Measurements from ENCODE around the gene STUM. TPM values are rescaled to one million over a fixed set of nuclear protein-coding genes. Genes with fewer than 3 reads are reported as not detected.

The STUM gene
- total and polyA plus RNA-seq, 2 donors (not counting 1 experiment from before 2014, with no cell fraction given): 0.01 TPM; not detected in 1

DNA sequence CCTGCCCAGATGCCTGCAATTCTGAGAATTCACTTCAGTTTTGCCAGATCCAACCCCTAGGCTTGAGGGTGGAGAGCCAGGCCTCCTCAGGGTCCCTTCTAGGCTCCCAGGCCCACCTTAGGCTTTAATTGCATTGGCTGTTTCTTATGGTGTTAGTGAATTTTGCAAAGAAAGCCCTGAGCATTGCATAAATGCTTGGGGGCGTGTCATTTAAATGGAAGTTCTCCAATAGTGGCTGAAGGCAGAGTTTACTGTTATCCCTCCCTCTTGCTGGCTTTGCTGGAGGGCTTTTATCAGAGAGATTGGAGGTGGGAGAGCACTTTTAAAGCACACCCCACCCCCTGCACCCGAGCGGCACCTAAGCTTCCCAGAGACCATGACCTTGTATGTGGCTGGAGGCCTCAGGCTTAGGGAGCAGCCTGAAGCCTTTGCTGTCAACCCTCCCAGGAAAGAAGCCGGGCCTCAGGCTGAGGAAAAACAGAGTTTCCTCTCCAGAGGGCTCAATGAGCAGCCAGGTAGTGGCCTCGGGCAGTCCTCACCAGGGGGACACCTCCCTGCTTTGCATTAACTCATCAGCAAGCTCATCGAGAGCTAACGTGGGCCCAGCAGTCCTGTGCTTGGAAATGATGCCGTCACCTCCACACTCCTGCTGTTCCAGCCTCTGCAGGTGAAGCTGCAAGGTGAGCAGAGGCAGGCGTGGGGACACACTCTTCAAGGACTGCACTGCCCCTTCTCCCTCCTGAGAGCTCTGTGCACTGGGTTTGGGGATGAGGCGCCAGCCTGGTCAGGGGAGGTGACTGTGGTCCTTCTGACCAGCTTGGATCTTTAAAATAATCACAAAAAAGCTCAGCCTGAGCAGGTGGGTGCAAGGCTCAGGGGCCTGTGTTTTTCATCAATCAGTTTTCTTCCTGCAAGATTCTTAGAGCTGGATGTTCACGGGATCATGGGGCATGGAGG is 58.0 kb downstream of the STUM start:
- no peak for TF ChIP-seq EZH2 (IDR thresholded peaks at IDR 0.05; ENCODE audit: low read length, missing control alignments)
- TF ChIP-seq, protein P1, sequence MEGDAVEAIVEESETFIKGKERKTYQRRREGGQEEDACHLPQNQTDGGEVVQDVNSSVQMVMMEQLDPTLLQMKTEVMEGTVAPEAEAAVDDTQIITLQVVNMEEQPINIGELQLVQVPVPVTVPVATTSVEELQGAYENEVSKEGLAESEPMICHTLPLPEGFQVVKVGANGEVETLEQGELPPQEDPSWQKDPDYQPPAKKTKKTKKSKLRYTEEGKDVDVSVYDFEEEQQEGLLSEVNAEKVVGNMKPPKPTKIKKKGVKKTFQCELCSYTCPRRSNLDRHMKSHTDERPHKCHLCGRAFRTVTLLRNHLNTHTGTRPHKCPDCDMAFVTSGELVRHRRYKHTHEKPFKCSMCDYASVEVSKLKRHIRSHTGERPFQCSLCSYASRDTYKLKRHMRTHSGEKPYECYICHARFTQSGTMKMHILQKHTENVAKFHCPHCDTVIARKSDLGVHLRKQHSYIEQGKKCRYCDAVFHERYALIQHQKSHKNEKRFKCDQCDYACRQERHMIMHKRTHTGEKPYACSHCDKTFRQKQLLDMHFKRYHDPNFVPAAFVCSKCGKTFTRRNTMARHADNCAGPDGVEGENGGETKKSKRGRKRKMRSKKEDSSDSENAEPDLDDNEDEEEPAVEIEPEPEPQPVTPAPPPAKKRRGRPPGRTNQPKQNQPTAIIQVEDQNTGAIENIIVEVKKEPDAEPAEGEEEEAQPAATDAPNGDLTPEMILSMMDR (conservative IDR thresholded peaks at IDR 0.05 in 1 of 2, IDR thresholded peaks at IDR 0.05 in 1 of 2; ENCODE audit: low read depth in 1 of 2, low read length in 2 of 2): no peak
- Histone ChIP-seq H3K4me1 (ENCODE audit: control insufficient read depth, extremely low read depth, insufficient read depth, low read length) (peaks cover 13% of the 10 kb centered on the region), H3K27me3 (ENCODE audit: control insufficient read depth, insufficient read depth, low read length) (no peaks in the 10 kb centered on the region), H2AFZ (ENCODE audit: low read length) (no peak overlapping the region), H3K4me3 (replicated peaks in 1 of 4; ENCODE audit: control extremely low read depth in 1 of 4, insufficient read depth in 1 of 4, low read depth in 3 of 4, low read length in 4 of 4) (no peak overlapping the region), H3K36me3 (ENCODE audit: control insufficient read depth, insufficient read depth, low read length) (no peaks in the 10 kb centered on the region), H3K27ac (ENCODE audit: insufficient read depth, low read length) (no peak overlapping the region), H4K20me1 (ENCODE audit: control insufficient read depth, extremely low read depth, insufficient read depth, low read length) (no peaks in the 10 kb centered on the region), H3K4me2 (ENCODE audit: extremely low read depth, insufficient read depth, low read length) (no peak overlapping the region), H3K79me2 (ENCODE audit: control insufficient read depth, insufficient read depth, low read length) (no peaks in the 10 kb centered on the region), H3K9ac (ENCODE audit: insufficient read depth, low read length) (no peak overlapping the region), H3K9me3 (ENCODE audit: control insufficient read depth, insufficient read depth, low read depth, low read length) (no peaks in the 10 kb centered on the region)
- peak in 1 of 2 donors; percentile 17 for DNase-seq (ENCODE audit: low read depth in 2 of 2)

DNA sequence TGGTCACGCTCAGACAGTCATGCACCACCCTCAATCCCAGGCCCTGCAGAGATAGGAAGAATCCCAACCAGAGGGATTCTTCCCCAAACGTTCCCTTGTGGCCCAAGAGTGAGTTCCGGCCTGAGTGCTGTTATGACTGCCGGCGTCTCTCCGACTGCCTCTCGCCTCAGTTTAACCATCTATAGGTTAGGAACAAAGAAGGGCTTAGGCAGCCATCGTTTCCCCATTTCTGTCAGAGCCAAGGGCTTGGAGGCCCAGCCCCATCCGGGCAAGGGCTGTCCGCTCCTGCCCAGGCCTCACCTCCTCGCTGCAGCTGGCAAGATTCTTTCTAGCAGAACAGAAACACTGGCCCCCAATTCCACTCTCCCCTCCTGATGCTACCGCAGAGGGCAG is 58.7 kb downstream of the STUM start:
- Histone ChIP-seq H3K27me3 (ENCODE audit: control insufficient read depth, insufficient read depth, low read length) (no peaks in the 10 kb centered on the region), H3K9me3 (ENCODE audit: control insufficient read depth, insufficient read depth, low read depth, low read length) (no peaks in the 10 kb centered on the region)
- TF ChIP-seq EZH2 (IDR thresholded peaks at IDR 0.05; ENCODE audit: low read length, missing control alignments): no peak

DNA sequence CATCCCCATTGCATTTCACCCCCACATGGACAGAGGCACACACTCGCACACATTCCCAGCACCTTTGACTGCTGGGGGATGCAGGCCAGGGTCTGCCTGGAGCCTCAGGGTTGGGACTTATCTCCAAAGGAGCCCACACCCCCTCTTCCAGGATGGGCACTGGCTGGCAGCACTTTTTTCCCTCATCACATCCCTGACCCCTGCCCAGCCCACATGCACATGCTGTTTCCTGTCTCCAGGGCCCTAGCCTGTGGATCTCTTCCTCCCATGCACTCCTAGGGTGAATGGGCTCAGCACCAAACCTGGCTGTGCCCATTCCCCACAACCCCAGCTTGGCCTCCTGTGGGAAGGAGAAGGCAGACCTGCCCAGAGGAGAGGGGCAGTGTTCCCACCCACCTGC is 59.3 kb downstream of the STUM start:
- no peak overlapping the region for H3K4me3 ChIP-seq (replicated peaks in 1 of 4; ENCODE audit: control extremely low read depth in 1 of 4, insufficient read depth in 1 of 4, low read depth in 3 of 4, low read length in 4 of 4)
- H2AFZ ChIP-seq (ENCODE audit: low read length): no peak overlapping the region
- peaks cover 7% of the 10 kb centered on the region for H3K4me1 ChIP-seq (ENCODE audit: control insufficient read depth, extremely low read depth, insufficient read depth, low read length)
- H3K9ac ChIP-seq (ENCODE audit: insufficient read depth, low read length): no peak overlapping the region
- no peak overlapping the region for H3K4me2 ChIP-seq (ENCODE audit: extremely low read depth, insufficient read depth, low read length)
- H4K20me1 ChIP-seq (ENCODE audit: control insufficient read depth, extremely low read depth, insufficient read depth, low read length): no peaks in the 10 kb centered on the region
- TF ChIP-seq EZH2 (IDR thresholded peaks at IDR 0.05; ENCODE audit: low read length, missing control alignments): no peak
- TF ChIP-seq, protein P1 (conservative IDR thresholded peaks at IDR 0.05 in 1 of 2, IDR thresholded peaks at IDR 0.05 in 1 of 2; ENCODE audit: low read depth in 1 of 2, low read length in 2 of 2): no peak
- H3K27ac ChIP-seq (ENCODE audit: insufficient read depth, low read length): no peak overlapping the region
- H3K36me3 ChIP-seq (ENCODE audit: control insufficient read depth, insufficient read depth, low read length): no peaks in the 10 kb centered on the region
- H3K27me3 ChIP-seq (ENCODE audit: control insufficient read depth, insufficient read depth, low read length): peaks cover under 1% of the 10 kb centered on the region
- no peaks in the 10 kb centered on the region for H3K9me3 ChIP-seq (ENCODE audit: control insufficient read depth, insufficient read depth, low read depth, low read length)
- no peaks in the 10 kb centered on the region for H3K79me2 ChIP-seq (ENCODE audit: control insufficient read depth, insufficient read depth, low read length)
- no peak for DNase-seq (ENCODE audit: low read depth in 2 of 2)

More for the DNA sequence above, 58.7 kb downstream of the STUM start:
- no peak for DNase-seq (ENCODE audit: low read depth in 2 of 2)
- Histone ChIP-seq H3K4me3 (replicated peaks in 1 of 4; ENCODE audit: control extremely low read depth in 1 of 4, insufficient read depth in 1 of 4, low read depth in 3 of 4, low read length in 4 of 4) (no peak overlapping the region), H3K4me2 (ENCODE audit: extremely low read depth, insufficient read depth, low read length) (no peak overlapping the region), H3K79me2 (ENCODE audit: control insufficient read depth, insufficient read depth, low read length) (no peaks in the 10 kb centered on the region), H3K36me3 (ENCODE audit: control insufficient read depth, insufficient read depth, low read length) (no peaks in the 10 kb centered on the region), H3K4me1 (ENCODE audit: control insufficient read depth, extremely low read depth, insufficient read depth, low read length) (peaks cover 10% of the 10 kb centered on the region), H4K20me1 (ENCODE audit: control insufficient read depth, extremely low read depth, insufficient read depth, low read length) (no peaks in the 10 kb centered on the region), H2AFZ (ENCODE audit: low read length) (no peak overlapping the region), H3K27ac (ENCODE audit: insufficient read depth, low read length) (no peak overlapping the region), H3K9ac (ENCODE audit: insufficient read depth, low read length) (no peak overlapping the region)

All from fibroblast of lung (primary cell).